Trophoblast cell (in vitro differentiated cells and primary cell): ENCODE data around the gene PBX4.

Experiments
- DNase-seq, 2 donors: peaks; one replicate each; pipeline ENCODE4 v3.0.0-alpha.2; 2016
- H2AFZ ChIP-seq: 2 replicates; pipeline ENCODE4 v1.6.1; 2013; ENCODE audit warnings: low read length, moderate library complexity, mild to moderate bottlenecking; ENCODE audit not compliant: insufficient read depth, poor library complexity
- H2AK5ac ChIP-seq: 2 replicates; pipeline ENCODE4 v1.6.1; 2013; ENCODE audit warnings: mild to moderate bottlenecking, low read length
- H2BK120ac ChIP-seq: 2 replicates; pipeline ENCODE4 v1.6.1; 2013; ENCODE audit warnings: low read length, mild to moderate bottlenecking, moderate library complexity; ENCODE audit not compliant: insufficient read depth, poor library complexity
- H2BK12ac ChIP-seq: 2 replicates; pipeline ENCODE4 v1.6.1; 2013; ENCODE audit warnings: mild to moderate bottlenecking, low read length, moderate library complexity
- H2BK5ac ChIP-seq: 2 replicates; pipeline ENCODE4 v1.6.1; 2013; ENCODE audit warnings: low read length, low read depth, moderate library complexity, mild to moderate bottlenecking; ENCODE audit not compliant: poor library complexity
- H3K14ac ChIP-seq: 2 replicates; pipeline ENCODE4 v1.6.1; 2013; ENCODE audit warnings: mild to moderate bottlenecking, low read length
- H3K18ac ChIP-seq: 2 replicates; pipeline ENCODE4 v1.6.1; 2013; ENCODE audit warnings: mild to moderate bottlenecking, low read length
- H3K23ac ChIP-seq: 2 replicates; pipeline ENCODE4 v1.6.1; 2013; ENCODE audit warnings: low read length
- H3K27ac ChIP-seq: 2 replicates; pipeline ENCODE4 v1.5.1; 2013; ENCODE audit warnings: low read depth, mild to moderate bottlenecking, inconsistent platforms, low read length, moderate library complexity
- H3K27me3 ChIP-seq: 2 replicates; pipeline ENCODE4 v1.6.1; 2013; ENCODE audit warnings: inconsistent platforms, mild to moderate bottlenecking, low read length, moderate library complexity; ENCODE audit not compliant: insufficient read depth
- H3K36me3 ChIP-seq, 2 experiments: 1 replicate in 1 of 2; 2 replicates in 1 of 2; pipeline ENCODE4 v1.6.1; 2013; ENCODE audit warnings: low read length in 2 of 2, mild to moderate bottlenecking in 2 of 2, moderate library complexity in 1 of 2; ENCODE audit not compliant: insufficient read depth in 2 of 2, control insufficient read depth in 1 of 2
- H3K4ac ChIP-seq: 2 replicates; pipeline ENCODE4 v1.6.1; 2013; ENCODE audit warnings: low read depth, mild to moderate bottlenecking, low read length, moderate library complexity
- H3K4me1 ChIP-seq, 2 experiments: 1 replicate in 1 of 2; 2 replicates in 1 of 2; pipeline ENCODE4 v1.6.1; 2013; ENCODE audit warnings: low read length in 2 of 2, mild to moderate bottlenecking in 2 of 2, moderate library complexity in 1 of 2; ENCODE audit not compliant: insufficient read depth in 2 of 2, control insufficient read depth in 1 of 2
- H3K4me2 ChIP-seq: 2 replicates; pipeline ENCODE4 v1.6.1; 2013; ENCODE audit warnings: inconsistent platforms, mild to moderate bottlenecking, low read length, moderate library complexity
- H3K4me3 ChIP-seq: 2 replicates; pipeline ENCODE4 v1.5.1; 2013; ENCODE audit warnings: mild to moderate bottlenecking, low read depth, low read length, inconsistent platforms
- H3K79me1 ChIP-seq: one replicate; pipeline ENCODE4 v1.6.1; 2013; ENCODE audit warnings: low read length
- H3K79me2 ChIP-seq: 2 replicates; pipeline ENCODE4 v1.6.1; 2013; ENCODE audit warnings: low read length, mild to moderate bottlenecking; ENCODE audit not compliant: control insufficient read depth, insufficient read depth, poor library complexity
- H3K9ac ChIP-seq: 2 replicates; pipeline ENCODE4 v1.6.1; 2013; ENCODE audit warnings: mild to moderate bottlenecking, low read length
- H3K9me3 ChIP-seq: 2 replicates; pipeline ENCODE4 v1.6.1; 2013; ENCODE audit warnings: low read depth, mild to moderate bottlenecking, control low read depth, inconsistent platforms, low read length; ENCODE audit not compliant: insufficient read depth
- H4K12ac ChIP-seq: 2 replicates; pipeline ENCODE4 v1.6.1; 2013; ENCODE audit warnings: low read depth, mild to moderate bottlenecking, low read length, moderate library complexity
- H4K8ac ChIP-seq: 2 replicates; pipeline ENCODE4 v1.6.1; 2013; ENCODE audit warnings: low read depth, mild to moderate bottlenecking, low read length, moderate library complexity
- H4K91ac ChIP-seq: one replicate; pipeline ENCODE4 v1.6.1; 2013; ENCODE audit warnings: low read depth, mild to moderate bottlenecking, low read length, moderate library complexity
- WGBS: extraction: QIAGEN DNeasy Blood & Tissue Kit; methylation state at CpG from one replicate; pipeline ENCODE4 v1.1.7; 2013; ENCODE audit warnings: missing lambda C conversion rate; ENCODE audit not compliant: insufficient read length, insufficient coverage; ENCODE audit errors: extremely low coverage; 5-methylcytosine and 5-hydroxymethylcytosine counted together

PBX4 gene

GRCh38 chr19:19627621-19628500 lies 9.4 kb upstream of the PBX4 start, which contains the start of gene LPAR2:
TSS of gene LPAR2 (minus strand) at chr19:19628220. CDS start at chr19:19627275, 945 bp downstream.
- H4K8ac ChIP-seq = peak within 1 kb of the TSS; percentile 84
- H2AK5ac ChIP-seq = peak within 1 kb of the TSS; percentile 38
- no peak within 1 kb of the TSS for H2BK12ac ChIP-seq
- no peaks in the 10 kb centered on the region for H3K27me3 ChIP-seq
- peak within 1 kb of the TSS; percentile 82 for H4K12ac ChIP-seq
- peak within 1 kb of the TSS; percentile 82 for H2BK5ac ChIP-seq
- H3K4me2 ChIP-seq = peak within 1 kb of the TSS; percentile 72
- H3K79me1 ChIP-seq = peaks cover 16% of the 10 kb centered on the region
- peak within 1 kb of the TSS; percentile 76 for H3K14ac ChIP-seq
- peaks cover 32 to 51% of the 10 kb centered on the region in 2 experiments for H3K36me3 ChIP-seq
- peak within 1 kb of the TSS; percentile 31 for H3K4ac ChIP-seq
- H2BK120ac ChIP-seq = peak within 1 kb of the TSS; percentile 82
- no peak within 1 kb of the TSS for H3K23ac ChIP-seq
- H3K9ac ChIP-seq = peak within 1 kb of the TSS; percentile 86
- DNase-seq = peak; percentile 86
- H4K91ac ChIP-seq = peak within 1 kb of the TSS; percentile 87
- peaks cover 8% of the 10 kb centered on the region for H3K79me2 ChIP-seq
- H3K4me1 ChIP-seq = peaks cover 7 to 16% of the 10 kb centered on the region in 2 experiments
- peak within 1 kb of the TSS; percentile 88 for H3K27ac ChIP-seq
- peak within 1 kb of the TSS; percentile 87 for H3K4me3 ChIP-seq
- WGBS = no CpG with 5 or more reads among the region's 87 CpGs
- H3K18ac ChIP-seq = peak within 1 kb of the TSS; percentile 79
- H2AFZ ChIP-seq = peak within 1 kb of the TSS; percentile 30
- peaks cover 2% of the 10 kb centered on the region for H3K9me3 ChIP-seq

GRCh38 chr19:19626516-19627472 lies 8.3 kb upstream of the PBX4 start:
- no peak overlapping the region for H4K12ac ChIP-seq
- peak overlapping the region; percentile 87 for H3K4me3 ChIP-seq
- H3K4ac ChIP-seq = no peak overlapping the region
- H2BK12ac ChIP-seq = no peak overlapping the region
- H3K9ac ChIP-seq = no peak overlapping the region
- no peak overlapping the region for H2BK120ac ChIP-seq
- peaks cover 30 to 48% of the 10 kb centered on the region in 2 experiments for H3K36me3 ChIP-seq
- no peak overlapping the region for H2AFZ ChIP-seq
- DNase-seq = peak in 1 of 2 donors; percentile 19
- peak overlapping the region; percentile 72 for H3K4me2 ChIP-seq
- peaks cover 2% of the 10 kb centered on the region for H3K9me3 ChIP-seq
- peak overlapping the region; percentile 58 for H3K23ac ChIP-seq
- no peak overlapping the region for H4K8ac ChIP-seq
- no peak overlapping the region for H2BK5ac ChIP-seq
- H4K91ac ChIP-seq = peak overlapping the region; percentile 56
- H3K27ac ChIP-seq = no peak overlapping the region
- peaks cover 7 to 16% of the 10 kb centered on the region in 2 experiments for H3K4me1 ChIP-seq
- H3K79me1 ChIP-seq = peaks cover 16% of the 10 kb centered on the region
- H3K18ac ChIP-seq = no peak overlapping the region
- peaks cover 8% of the 10 kb centered on the region for H3K79me2 ChIP-seq
- H3K14ac ChIP-seq = no peak overlapping the region
- H3K27me3 ChIP-seq = no peaks in the 10 kb centered on the region
- H2AK5ac ChIP-seq = no peak overlapping the region
- WGBS = no CpG with 5 or more reads among the region's 48 CpGs

- WGBS = no CpG with 5 or more reads among the region's 19 CpGs
- Histone ChIP-seq H2AK5ac (no peak overlapping the region), H3K9me3 (peaks cover 2% of the 10 kb centered on the region)
These were observed 5.6 kb upstream of the PBX4 start for GRCh38 chr19:19624032-19624570.

GRCh38 chr19:19623383-19623782 lies 4.9 kb upstream of the PBX4 start:
- no peaks in the 10 kb centered on the region for H3K27me3 ChIP-seq
- peaks cover 10% of the 10 kb centered on the region for H3K79me1 ChIP-seq
- H3K4me3 ChIP-seq = no peak overlapping the region
- no CpG with 5 or more reads among the region's 5 CpGs for WGBS
- H2AFZ ChIP-seq = no peak overlapping the region
- no peak overlapping the region for H2AK5ac ChIP-seq
- no peak overlapping the region for H3K4me2 ChIP-seq
- H3K18ac ChIP-seq = no peak overlapping the region
- no peak overlapping the region for H4K8ac ChIP-seq
- no peak overlapping the region for H3K4ac ChIP-seq
- no peak for DNase-seq
- peaks cover 4% of the 10 kb centered on the region for H3K79me2 ChIP-seq
- no peak overlapping the region for H2BK120ac ChIP-seq
- no peak overlapping the region for H2BK5ac ChIP-seq
- peaks cover 2% of the 10 kb centered on the region for H3K9me3 ChIP-seq
- H2BK12ac ChIP-seq = no peak overlapping the region
- H3K36me3 ChIP-seq = peaks cover 21 to 29% of the 10 kb centered on the region in 2 experiments
- H3K9ac ChIP-seq = no peak overlapping the region
- no peak overlapping the region for H3K14ac ChIP-seq
- H4K12ac ChIP-seq = no peak overlapping the region
- H3K27ac ChIP-seq = no peak overlapping the region
- peaks cover 7 to 16% of the 10 kb centered on the region in 2 experiments for H3K4me1 ChIP-seq
- H4K91ac ChIP-seq = no peak overlapping the region
- no peak overlapping the region for H3K23ac ChIP-seq

More at GRCh38 chr19:19624032-19624570, 5.6 kb upstream of the PBX4 start:
- no peak overlapping the region for H4K91ac ChIP-seq
- H3K79me2 ChIP-seq = peaks cover 8% of the 10 kb centered on the region
- no peak overlapping the region for H3K27ac ChIP-seq
- H2BK12ac ChIP-seq = no peak overlapping the region
- H3K4ac ChIP-seq = no peak overlapping the region
- no peak overlapping the region for H4K8ac ChIP-seq
- no peak overlapping the region for H3K14ac ChIP-seq
- H3K9ac ChIP-seq = no peak overlapping the region
- DNase-seq = no peak
- H4K12ac ChIP-seq = no peak overlapping the region
- H3K36me3 ChIP-seq = peaks cover 21 to 29% of the 10 kb centered on the region in 2 experiments
- peaks cover 16% of the 10 kb centered on the region for H3K79me1 ChIP-seq
- no peak overlapping the region for H2AFZ ChIP-seq
- H3K18ac ChIP-seq = no peak overlapping the region
- no peaks in the 10 kb centered on the region for H3K27me3 ChIP-seq
- H3K4me2 ChIP-seq = no peak overlapping the region
- H2BK5ac ChIP-seq = no peak overlapping the region
- no peak overlapping the region for H2BK120ac ChIP-seq
- no peak overlapping the region for H3K23ac ChIP-seq
- peak overlapping the region; percentile 14 for H3K4me3 ChIP-seq
- peaks cover 7 to 16% of the 10 kb centered on the region in 2 experiments for H3K4me1 ChIP-seq
